Measurements from ENCODE around the gene XRN1. TPM values are rescaled to one million over a fixed set of nuclear protein-coding genes. Genes with fewer than 3 reads are reported as not detected.

The XRN1 gene
- 46.7 to 56.9 TPM (median 47.9 TPM) in 3 replicates for total RNA-seq

DNA sequence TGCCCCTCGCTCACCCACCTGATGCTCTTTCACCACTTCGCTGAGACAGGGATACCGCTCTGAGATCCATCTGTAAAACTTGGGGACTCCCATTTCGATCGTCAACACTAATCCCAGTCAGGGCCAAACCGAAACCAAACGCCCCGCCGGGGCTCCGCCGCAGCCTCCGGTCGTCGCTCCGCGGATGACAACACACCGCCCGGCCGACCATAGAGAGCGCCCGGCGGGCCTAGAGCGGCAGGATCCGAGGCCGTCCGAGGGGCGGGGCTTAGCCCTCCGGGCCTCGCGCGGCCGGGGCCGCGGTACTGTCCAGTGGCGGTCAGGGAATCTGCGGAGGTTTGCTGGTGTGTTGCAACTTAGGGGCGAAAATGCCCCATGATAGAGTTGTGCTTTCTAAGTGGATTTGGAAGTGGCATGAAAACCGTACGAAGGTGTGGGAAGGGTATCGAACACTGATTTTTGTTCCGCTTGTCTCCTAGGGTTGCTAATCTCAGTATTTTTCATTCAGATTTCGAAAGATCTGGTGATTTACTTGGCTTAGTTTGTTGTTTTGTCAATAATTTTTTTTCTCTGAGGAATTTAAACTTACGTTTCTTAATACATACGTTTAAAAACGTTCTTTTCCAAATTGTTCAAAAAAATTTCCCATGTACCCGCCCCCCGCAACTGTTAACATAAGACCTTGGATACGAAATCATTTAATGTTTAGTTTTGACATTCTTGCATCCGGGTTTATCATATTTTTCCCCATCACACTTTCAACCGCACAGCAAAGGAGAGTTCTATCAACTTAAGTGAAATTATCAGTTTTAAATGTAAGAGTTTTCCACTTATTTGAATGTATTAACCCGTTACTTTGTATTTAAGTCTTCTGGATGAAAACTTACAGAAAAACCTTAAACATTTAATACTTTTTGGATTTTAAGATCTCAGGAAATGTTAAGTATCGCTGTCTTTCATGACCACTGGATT, at the start of gene XRN1:
Gene XRN1, minus strand, starts transcription at position 186 of the 972 bp plus-strand sequence. Its CDS starts 93 bp downstream, at position 93.
- H3K4me3 Mint-ChIP-seq, result peak within 1 kb of the TSS; percentile 100

DNA sequence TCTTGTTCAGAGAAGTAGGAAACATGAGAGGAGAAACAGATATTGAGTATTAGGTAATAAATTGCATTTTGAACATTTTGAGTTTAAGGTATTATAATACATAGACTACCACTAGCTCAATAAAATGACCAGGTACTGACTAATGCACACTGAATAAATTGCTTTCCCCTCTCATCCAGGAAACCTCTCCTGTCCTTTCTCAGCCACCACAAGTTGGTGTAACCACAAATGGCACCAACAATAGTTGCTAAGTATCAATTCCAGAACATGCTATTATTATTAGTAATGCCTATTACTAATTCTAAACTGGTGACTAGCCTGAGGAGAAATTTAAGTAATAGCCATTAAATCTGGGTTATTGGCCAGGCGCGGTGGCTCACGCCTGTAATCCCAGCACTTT, 47.3 kb upstream of the XRN1 start:
- no peaks in the 10 kb centered on the region for H3K4me1 Mint-ChIP-seq
- H3K27me3 Mint-ChIP-seq (ENCODE audit: low read depth), result no peaks in the 10 kb centered on the region
- no peak for DNase-seq (ENCODE audit: low spot score in 2 of 2, unreplicated experiment in 2 of 2)
- TF ChIP-seq, protein P1, sequence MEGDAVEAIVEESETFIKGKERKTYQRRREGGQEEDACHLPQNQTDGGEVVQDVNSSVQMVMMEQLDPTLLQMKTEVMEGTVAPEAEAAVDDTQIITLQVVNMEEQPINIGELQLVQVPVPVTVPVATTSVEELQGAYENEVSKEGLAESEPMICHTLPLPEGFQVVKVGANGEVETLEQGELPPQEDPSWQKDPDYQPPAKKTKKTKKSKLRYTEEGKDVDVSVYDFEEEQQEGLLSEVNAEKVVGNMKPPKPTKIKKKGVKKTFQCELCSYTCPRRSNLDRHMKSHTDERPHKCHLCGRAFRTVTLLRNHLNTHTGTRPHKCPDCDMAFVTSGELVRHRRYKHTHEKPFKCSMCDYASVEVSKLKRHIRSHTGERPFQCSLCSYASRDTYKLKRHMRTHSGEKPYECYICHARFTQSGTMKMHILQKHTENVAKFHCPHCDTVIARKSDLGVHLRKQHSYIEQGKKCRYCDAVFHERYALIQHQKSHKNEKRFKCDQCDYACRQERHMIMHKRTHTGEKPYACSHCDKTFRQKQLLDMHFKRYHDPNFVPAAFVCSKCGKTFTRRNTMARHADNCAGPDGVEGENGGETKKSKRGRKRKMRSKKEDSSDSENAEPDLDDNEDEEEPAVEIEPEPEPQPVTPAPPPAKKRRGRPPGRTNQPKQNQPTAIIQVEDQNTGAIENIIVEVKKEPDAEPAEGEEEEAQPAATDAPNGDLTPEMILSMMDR (IDR thresholded peaks at IDR 0.05; ENCODE audit: unreplicated experiment), result no peak
- no peak overlapping the region for H3K4me3 Mint-ChIP-seq
- H3K36me3 Mint-ChIP-seq, result peaks cover 39% of the 10 kb centered on the region
- H3K9me3 Mint-ChIP-seq, result no peaks in the 10 kb centered on the region
- H3K27ac Mint-ChIP-seq, result no peak overlapping the region

More for the DNA sequence above, at the start of gene XRN1:
- Mint-ChIP-seq H3K36me3 (peaks cover 11% of the 10 kb centered on the region), H3K27me3 (ENCODE audit: low read depth) (no peaks in the 10 kb centered on the region), H3K9me3 (peaks cover 6% of the 10 kb centered on the region), H3K27ac (peak within 1 kb of the TSS; percentile 100), H3K4me1 (peaks cover 24% of the 10 kb centered on the region)
- TF ChIP-seq, protein P1 (IDR thresholded peaks at IDR 0.05; ENCODE audit: unreplicated experiment), result no peak
- peak; percentile 89 to 95 for DNase-seq (ENCODE audit: low spot score in 2 of 2, unreplicated experiment in 2 of 2)

DNA sequence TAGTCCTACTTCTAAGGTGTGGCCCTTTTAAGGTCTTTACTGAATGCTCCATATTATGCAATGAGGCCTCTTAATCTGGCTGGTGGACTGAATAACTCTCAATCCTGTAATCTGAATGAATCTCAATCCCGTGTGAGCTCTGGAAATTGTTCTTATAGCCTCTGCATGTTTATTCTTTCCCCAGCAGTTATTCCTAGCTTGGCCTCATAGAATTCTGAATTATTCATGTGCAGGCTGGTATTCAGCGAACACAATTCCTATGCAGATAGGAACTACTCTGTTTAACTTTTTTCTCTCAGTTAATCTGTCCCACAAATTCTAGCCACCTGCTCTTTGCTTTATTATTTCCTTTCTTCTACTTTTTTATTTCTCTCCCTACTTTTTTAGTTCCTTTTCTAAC, 44.3 kb upstream of the XRN1 start:
- Mint-ChIP-seq H3K9me3 (no peaks in the 10 kb centered on the region), H3K27me3 (ENCODE audit: low read depth) (no peaks in the 10 kb centered on the region), H3K4me3 (no peak overlapping the region), H3K4me1 (no peaks in the 10 kb centered on the region), H3K36me3 (peaks cover 43% of the 10 kb centered on the region), H3K27ac (no peak overlapping the region)
- TF ChIP-seq, protein P1 (IDR thresholded peaks at IDR 0.05; ENCODE audit: unreplicated experiment), result no peak
- DNase-seq (ENCODE audit: low spot score in 2 of 2, unreplicated experiment in 2 of 2), result no peak

GRCh38 chr3:142489572-142490323, 41.9 kb upstream of the XRN1 start:
- Mint-ChIP-seq H3K27ac (no peak overlapping the region), H3K36me3 (peaks cover 41% of the 10 kb centered on the region), H3K4me1 (no peaks in the 10 kb centered on the region), H3K9me3 (no peaks in the 10 kb centered on the region), H3K4me3 (no peak overlapping the region), H3K27me3 (ENCODE audit: low read depth) (no peaks in the 10 kb centered on the region)
- no peak for DNase-seq (ENCODE audit: low spot score in 2 of 2, unreplicated experiment in 2 of 2)
- TF ChIP-seq, protein P1 (IDR thresholded peaks at IDR 0.05; ENCODE audit: unreplicated experiment), result no peak

DNA sequence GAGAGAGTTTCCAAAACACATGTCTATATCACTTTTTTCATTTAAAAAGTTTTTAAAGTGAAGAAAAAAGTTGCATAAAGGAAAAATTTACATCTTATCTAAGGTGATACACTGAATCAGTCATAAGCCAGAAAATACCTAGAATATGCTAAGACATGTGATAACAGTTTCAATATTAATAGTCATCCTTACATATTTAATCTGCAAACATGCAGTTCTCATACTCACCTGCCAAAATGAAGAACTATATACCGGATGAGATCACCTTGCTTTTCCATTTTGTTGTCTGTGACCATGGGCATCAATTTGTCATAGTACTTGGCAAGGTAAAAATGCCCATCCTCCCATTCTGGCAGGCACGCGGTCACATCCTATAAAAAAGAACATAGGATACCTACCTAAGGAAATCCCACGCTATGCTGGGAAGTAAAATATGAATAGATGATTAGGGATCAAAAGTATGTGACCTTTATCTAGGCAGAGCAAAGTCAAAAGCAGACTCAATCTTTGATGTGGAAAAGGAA, 37.1 kb upstream of the XRN1 start:
- Mint-ChIP-seq H3K36me3 (peaks cover 60% of the 10 kb centered on the region), H3K4me3 (no peak overlapping the region), H3K27ac (no peak overlapping the region)

More for the DNA sequence above, 37.1 kb upstream of the XRN1 start:
- H3K27me3 Mint-ChIP-seq (ENCODE audit: low read depth), result no peaks in the 10 kb centered on the region
- DNase-seq (ENCODE audit: low spot score in 2 of 2, unreplicated experiment in 2 of 2), result no peak
- H3K4me1 Mint-ChIP-seq, result no peaks in the 10 kb centered on the region
- H3K9me3 Mint-ChIP-seq, result peaks cover 8% of the 10 kb centered on the region
- TF ChIP-seq, protein P1 (IDR thresholded peaks at IDR 0.05; ENCODE audit: unreplicated experiment), result no peak
